ENCODE measurements around the gene HMGXB4. TPM values are rescaled to one million over a fixed set of nuclear protein-coding genes. Genes with fewer than 3 reads are reported as not detected.

HMGXB4 gene
- total RNA-seq, 1 donor from 2014 or later = 16.7 TPM

- Mint-ChIP-seq H3K4me3 (ENCODE audit: unreplicated experiment) (no peak overlapping the region), H3K9me3 (ENCODE audit: unreplicated experiment) (no peaks in the 10 kb centered on the region), H3K27me3 (ENCODE audit: low read depth, unreplicated experiment) (no peaks in the 10 kb centered on the region), H3K27ac (ENCODE audit: unreplicated experiment) (no peak overlapping the region), H3K4me1 (ENCODE audit: low read depth, unreplicated experiment) (peaks cover 9% of the 10 kb centered on the region), H3K36me3 (ENCODE audit: low read depth, unreplicated experiment) (peaks cover 30% of the 10 kb centered on the region)
- H3K79me2 ChIP-seq (ENCODE audit: insufficient read depth, low read length) = no peaks in the 10 kb centered on the region
- no peaks in the 10 kb centered on the region for H3K27me3 ChIP-seq (ENCODE audit: insufficient read depth, low read length)
- no peak overlapping the region for H3K27ac ChIP-seq (ENCODE audit: low read depth, low read length)
- H3K36me3 ChIP-seq (ENCODE audit: insufficient read depth, low read length) = peaks cover 14% of the 10 kb centered on the region
- TF ChIP-seq CTCF (IDR thresholded peaks at IDR 0.05; ENCODE audit: insufficient read depth, low read depth, low read length) (no peak), EZH2 (IDR thresholded peaks at IDR 0.05; ENCODE audit: insufficient read depth, low read length) (no peak)
- H2AFZ ChIP-seq (ENCODE audit: low read depth, low read length) = no peak overlapping the region
- FAIRE-seq (no peak), DNase-seq (ENCODE audit: low read depth) (no peak)
- H3K9me3 ChIP-seq (ENCODE audit: insufficient read depth, low read depth, low read length) = no peaks in the 10 kb centered on the region
- H4K20me1 ChIP-seq (ENCODE audit: insufficient read depth, low read length) = peaks cover 8% of the 10 kb centered on the region
- H3K4me3 ChIP-seq (ENCODE audit: insufficient read depth, low read depth, low read length) = no peak overlapping the region
- H3K4me2 ChIP-seq (ENCODE audit: low read length) = no peak overlapping the region
- no peak overlapping the region for H3K9ac ChIP-seq (ENCODE audit: low read length)
- peaks cover 7% of the 10 kb centered on the region for H3K4me1 ChIP-seq (ENCODE audit: insufficient read depth, low read length)
Observed at GRCh38 chr22:35333220-35333619, 75.9 kb downstream of the HMGXB4 start.

- Histone ChIP-seq H3K4me2 (ENCODE audit: low read length) (no peak overlapping the region), H3K9me3 (ENCODE audit: insufficient read depth, low read depth, low read length) (no peaks in the 10 kb centered on the region), H3K4me1 (ENCODE audit: insufficient read depth, low read length) (peaks cover 7% of the 10 kb centered on the region), H3K27ac (ENCODE audit: low read depth, low read length) (no peak overlapping the region), H3K36me3 (ENCODE audit: insufficient read depth, low read length) (peaks cover 14% of the 10 kb centered on the region), H3K9ac (ENCODE audit: low read length) (no peak overlapping the region), H2AFZ (ENCODE audit: low read depth, low read length) (no peak overlapping the region), H4K20me1 (ENCODE audit: insufficient read depth, low read length) (peaks cover 8% of the 10 kb centered on the region), H3K27me3 (ENCODE audit: insufficient read depth, low read length) (no peaks in the 10 kb centered on the region), H3K4me3 (ENCODE audit: insufficient read depth, low read depth, low read length) (no peak overlapping the region), H3K79me2 (ENCODE audit: insufficient read depth, low read length) (no peaks in the 10 kb centered on the region)
- FAIRE-seq = no peak
- Mint-ChIP-seq H3K27ac (ENCODE audit: unreplicated experiment) (no peak overlapping the region), H3K4me1 (ENCODE audit: low read depth, unreplicated experiment) (peaks cover 9% of the 10 kb centered on the region), H3K4me3 (ENCODE audit: unreplicated experiment) (no peak overlapping the region), H3K9me3 (ENCODE audit: unreplicated experiment) (no peaks in the 10 kb centered on the region), H3K36me3 (ENCODE audit: low read depth, unreplicated experiment) (peaks cover 30% of the 10 kb centered on the region), H3K27me3 (ENCODE audit: low read depth, unreplicated experiment) (no peaks in the 10 kb centered on the region)
- TF ChIP-seq EZH2 (IDR thresholded peaks at IDR 0.05; ENCODE audit: insufficient read depth, low read length) (no peak), CTCF (IDR thresholded peaks at IDR 0.05; ENCODE audit: insufficient read depth, low read depth, low read length) (no peak)
- no peak for DNase-seq (ENCODE audit: low read depth)
Observed at GRCh38 chr22:35334004-35334403, 76.7 kb downstream of the HMGXB4 start.

- H3K9me3 Mint-ChIP-seq (ENCODE audit: unreplicated experiment) = no peaks in the 10 kb centered on the region
- Histone ChIP-seq H3K4me1 (ENCODE audit: insufficient read depth, low read length) (peaks cover 2% of the 10 kb centered on the region), H3K79me2 (ENCODE audit: insufficient read depth, low read length) (no peaks in the 10 kb centered on the region), H3K9ac (ENCODE audit: low read length) (no peak overlapping the region), H3K36me3 (ENCODE audit: insufficient read depth, low read length) (peaks cover 14% of the 10 kb centered on the region), H3K9me3 (ENCODE audit: insufficient read depth, low read depth, low read length) (no peaks in the 10 kb centered on the region), H4K20me1 (ENCODE audit: insufficient read depth, low read length) (peaks cover 8% of the 10 kb centered on the region), H3K4me3 (ENCODE audit: insufficient read depth, low read depth, low read length) (no peak overlapping the region), H2AFZ (ENCODE audit: low read depth, low read length) (no peak overlapping the region), H3K27me3 (ENCODE audit: insufficient read depth, low read length) (no peaks in the 10 kb centered on the region), H3K27ac (ENCODE audit: low read depth, low read length) (no peak overlapping the region), H3K4me2 (ENCODE audit: low read length) (no peak overlapping the region)
- DNase-seq (ENCODE audit: low read depth) (no peak), FAIRE-seq (no peak)
- H3K36me3 Mint-ChIP-seq (ENCODE audit: low read depth, unreplicated experiment) = peaks cover 34% of the 10 kb centered on the region
- H3K27ac Mint-ChIP-seq (ENCODE audit: unreplicated experiment) = no peak overlapping the region
- peaks cover 6% of the 10 kb centered on the region for H3K4me1 Mint-ChIP-seq (ENCODE audit: low read depth, unreplicated experiment)
- no peaks in the 10 kb centered on the region for H3K27me3 Mint-ChIP-seq (ENCODE audit: low read depth, unreplicated experiment)
- TF ChIP-seq CTCF (IDR thresholded peaks at IDR 0.05; ENCODE audit: insufficient read depth, low read depth, low read length) (no peak), EZH2 (IDR thresholded peaks at IDR 0.05; ENCODE audit: insufficient read depth, low read length) (no peak)
- H3K4me3 Mint-ChIP-seq (ENCODE audit: unreplicated experiment) = no peak overlapping the region
Observed at GRCh38 chr22:35335468-35335867, 78.2 kb downstream of the HMGXB4 start.
